ENCODE measurements around the gene SAMD15.
"Not testable (repeated sequence)": the region's sequence is repeated elsewhere in the genome, so short reads cannot be mapped to it uniquely, and the experiment has no call there.

Gene SAMD15

DNA sequence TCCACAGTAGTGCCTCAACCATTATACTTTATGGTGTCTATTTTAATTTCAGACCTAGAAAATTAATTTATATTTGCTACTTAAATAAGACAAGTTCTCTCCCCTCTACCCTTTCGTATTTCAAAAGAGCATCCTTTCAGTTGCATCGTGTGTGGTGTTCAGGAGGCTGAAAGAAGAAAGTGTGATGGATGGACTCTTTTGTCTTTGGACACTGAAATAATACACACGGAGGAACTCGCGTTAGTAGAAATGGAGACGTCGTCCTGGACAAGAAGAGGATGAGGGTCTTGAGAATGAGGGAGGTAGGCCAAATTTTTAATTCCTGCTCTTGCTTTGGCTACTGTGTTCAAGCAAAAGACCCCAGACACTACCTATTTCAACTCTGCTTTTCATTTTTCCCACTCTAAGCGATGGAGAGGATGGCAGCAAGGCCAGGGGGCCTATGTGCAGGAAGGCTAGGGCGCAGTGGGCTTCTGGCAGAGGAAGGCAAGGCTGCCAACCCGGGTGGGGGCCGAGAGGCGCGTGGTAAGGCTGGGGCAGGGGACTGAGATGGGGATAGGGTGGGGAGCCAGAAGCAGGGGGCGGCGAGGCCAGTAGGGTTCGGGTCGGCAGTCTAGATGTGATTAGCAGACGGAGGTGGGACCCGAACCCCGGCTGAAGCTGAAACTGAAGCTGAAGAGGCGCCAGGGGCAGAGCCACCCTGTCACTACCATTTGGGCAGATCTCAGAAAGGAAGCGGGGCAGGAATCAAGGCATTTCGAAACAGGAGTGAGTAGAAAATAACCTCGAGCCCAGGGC, 1.0 kb upstream of the SAMD15 start:
- peak; percentile 31 for DNase-seq

DNA sequence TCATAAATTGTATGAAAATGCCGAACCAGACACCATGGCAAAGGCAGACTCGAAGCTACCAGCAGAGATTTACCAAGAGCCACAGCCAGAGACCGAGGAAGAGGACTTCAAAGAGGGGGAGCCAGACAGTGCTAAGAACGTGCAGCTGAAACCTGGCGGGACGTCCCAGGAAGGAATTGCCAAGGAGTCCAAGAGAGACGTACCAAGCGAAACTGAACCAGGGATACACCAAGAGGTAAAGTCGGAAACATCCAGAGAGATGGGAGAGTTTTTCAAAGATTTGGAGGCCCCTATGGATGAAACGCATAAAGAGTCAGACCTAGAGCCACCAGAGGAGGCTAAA, 294 bp downstream of the SAMD15 start:
- no peak for DNase-seq

DNA sequence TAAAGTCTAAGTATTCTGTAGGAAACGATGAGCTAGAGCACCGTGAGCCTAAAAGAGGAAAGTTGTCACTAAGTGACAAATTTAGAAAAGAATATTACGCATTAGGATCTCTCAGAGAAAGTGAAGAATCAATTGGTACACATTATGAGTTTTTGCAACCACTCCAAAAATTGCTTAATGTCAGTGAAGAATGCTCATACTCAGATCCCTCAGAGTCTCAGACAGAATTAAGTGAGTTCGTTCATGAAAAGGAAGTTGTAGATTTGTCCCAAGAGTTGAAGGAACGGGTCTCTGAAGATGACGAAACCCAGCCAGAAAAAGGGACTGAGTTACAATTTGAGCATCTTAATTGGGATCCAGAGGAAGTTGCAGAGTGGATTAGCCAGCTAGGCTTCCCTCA, 1.5 kb downstream of the SAMD15 start:
- no peak for DNase-seq

DNA sequence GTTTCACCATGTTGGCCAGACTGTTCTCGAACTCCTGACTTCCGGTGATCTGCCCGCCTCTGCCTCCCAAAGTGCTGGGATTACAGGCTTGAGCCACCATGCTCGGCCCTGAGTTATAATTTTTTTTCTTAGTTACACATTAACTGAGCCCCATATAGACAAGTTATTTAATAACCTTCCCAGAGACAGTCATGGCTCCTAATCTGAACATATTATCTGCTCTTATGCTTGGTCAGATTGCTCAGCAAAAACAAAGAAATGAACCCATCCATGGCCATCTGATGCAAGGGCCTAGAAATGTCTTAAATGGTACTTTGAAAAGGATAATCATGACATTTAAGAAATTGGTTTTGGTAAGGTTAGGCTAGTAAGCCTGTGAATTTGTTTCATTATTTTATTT, 13.0 kb downstream of the SAMD15 start:
- DNase-seq: no peak

DNA sequence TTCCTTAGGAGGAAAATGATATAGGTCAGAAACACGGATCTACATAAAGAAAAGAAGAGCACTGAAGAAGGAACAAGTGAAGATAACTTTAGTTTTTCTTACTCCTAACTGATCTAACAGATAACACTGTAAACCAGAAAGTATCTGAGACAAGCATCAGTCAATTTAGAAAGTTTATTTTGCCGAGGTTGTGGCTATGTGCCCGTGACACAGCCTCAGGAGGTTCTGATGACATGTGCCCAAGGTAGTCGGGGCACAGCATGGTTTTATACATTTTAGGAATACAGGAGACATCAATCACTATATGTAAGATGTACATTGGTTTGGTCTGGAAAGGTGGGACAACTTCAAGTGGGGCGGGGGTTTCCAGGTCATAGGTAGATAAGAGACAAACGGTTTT, 23.0 kb downstream of the SAMD15 start:
- no peak for DNase-seq

DNA sequence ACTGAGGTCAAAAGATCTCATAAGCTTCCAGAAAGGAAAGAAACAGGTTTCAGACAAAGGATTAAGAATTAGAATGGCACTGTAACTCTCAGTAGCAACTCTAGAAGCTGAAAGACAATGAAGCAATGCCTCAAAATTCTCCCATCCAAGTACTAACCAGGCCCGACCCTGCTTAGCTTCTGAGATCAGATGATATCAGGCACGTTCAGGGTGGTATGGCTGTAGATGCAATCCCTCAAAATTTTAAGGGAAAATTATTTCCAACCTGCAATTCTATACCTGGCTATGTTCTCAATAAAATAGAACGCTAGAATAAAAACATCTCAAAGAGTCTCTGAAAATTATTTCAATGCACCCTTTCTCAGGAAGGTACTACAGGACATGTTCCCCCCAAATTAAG, 26.6 kb downstream of the SAMD15 start:
- DNase-seq: no peak

DNA sequence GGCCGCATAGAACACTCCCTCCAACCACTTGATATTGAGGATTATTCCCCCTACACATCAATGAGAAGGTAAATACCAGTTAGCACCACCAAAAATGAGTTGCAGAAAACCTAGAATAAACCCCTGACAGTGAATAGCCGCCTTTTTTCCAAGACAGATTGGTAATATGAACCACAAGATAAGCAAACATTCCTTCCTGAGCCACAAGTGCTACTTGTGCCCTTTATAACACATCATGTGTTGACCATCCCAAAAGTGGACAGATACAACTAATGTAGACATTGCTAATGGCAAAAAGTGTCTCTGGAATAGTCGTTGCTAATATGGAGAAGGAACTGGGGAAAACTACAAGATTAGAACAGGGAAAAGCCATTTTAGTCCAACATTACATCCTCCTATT, 28.9 kb downstream of the SAMD15 start:
- DNase-seq: no peak

DNA sequence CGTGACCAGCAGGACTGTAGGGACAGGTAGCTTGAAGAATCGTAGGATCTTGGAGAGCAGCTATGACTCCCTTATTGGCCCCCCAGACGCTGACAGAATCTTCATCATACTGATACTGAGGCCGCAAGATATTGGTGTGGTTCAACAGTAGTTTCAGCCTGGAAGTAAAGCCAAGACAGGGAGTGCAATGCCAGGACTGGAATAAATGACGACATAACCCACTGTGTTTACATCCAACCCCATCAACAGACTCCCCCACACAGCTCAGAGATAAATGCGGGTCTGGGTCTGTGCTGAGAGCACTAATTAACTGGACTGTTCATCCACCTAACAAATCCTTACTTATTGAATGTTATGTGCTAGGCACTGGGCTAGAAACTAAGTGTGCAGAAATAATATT, 29.5 kb downstream of the SAMD15 start:
- DNase-seq: no peak

DNA sequence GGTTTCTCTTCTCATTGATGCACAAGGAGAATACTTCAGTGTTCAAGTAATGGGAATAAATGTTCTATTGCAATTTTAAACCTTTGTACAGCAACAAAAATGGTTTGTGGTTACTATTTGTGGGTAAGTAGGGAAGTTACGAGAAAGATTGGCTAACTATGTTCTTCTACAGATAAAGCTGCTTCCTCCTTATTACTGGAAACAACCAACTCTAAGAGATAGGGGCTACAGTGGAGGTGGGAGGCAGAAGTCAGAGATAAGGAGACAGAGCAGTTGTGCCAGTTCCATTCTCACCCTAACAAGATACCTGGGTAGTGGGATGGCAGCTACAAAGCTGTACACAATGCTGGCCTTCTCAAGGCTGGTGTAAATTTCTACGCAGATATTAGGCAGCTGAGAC, 30.0 kb downstream of the SAMD15 start:
- no peak for DNase-seq

DNA sequence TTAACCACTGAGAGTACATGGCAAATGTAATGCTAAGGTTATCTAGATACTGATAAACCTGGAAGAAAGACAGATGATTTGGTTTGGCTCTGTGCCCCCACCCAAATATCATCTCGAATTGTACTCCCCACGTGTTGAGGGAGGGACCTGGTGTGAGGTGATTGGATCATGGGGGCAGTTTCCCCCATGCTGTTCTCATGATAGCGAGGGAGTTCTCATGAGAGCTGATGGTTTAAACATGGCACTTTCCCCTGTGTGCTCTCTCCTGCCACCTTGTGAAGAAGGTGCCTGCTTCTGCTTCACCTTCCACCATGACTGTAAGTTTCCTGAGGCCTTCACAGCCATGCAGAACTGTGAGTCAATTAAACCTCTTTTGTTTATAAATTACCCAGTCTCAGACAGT, 32.0 kb downstream of the SAMD15 start:
- no peak for DNase-seq

DNA sequence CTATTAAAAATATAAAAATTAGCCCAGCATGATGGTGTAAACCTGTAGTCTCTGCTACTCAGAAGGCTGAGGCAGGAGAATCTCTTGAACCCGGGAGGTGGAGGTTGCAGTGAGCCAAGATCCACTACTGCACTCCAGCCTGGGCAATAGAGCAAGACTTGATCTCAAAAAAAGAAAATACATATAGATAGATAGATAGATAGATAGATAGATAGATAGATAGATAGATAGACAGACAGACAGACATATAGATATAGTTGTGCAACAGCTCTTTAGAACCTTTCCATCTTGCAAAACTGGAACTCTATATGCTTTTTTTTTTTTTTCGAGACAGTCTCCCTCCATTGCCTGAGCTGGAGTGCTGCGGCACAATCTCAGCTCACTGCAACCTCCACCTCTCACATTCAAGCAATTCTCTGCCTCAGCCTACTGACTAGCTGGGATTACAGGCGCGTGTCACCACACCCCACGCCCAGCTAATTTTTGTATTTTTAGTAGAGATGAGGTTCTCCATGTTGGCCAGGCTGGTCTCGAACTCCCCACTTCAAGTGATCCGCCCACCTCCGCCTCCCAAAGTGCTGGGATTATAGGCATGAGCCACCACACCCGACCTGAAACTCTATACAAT, 38.3 kb downstream of the SAMD15 start:
- not testable (repeated sequence) for DNase-seq

DNA sequence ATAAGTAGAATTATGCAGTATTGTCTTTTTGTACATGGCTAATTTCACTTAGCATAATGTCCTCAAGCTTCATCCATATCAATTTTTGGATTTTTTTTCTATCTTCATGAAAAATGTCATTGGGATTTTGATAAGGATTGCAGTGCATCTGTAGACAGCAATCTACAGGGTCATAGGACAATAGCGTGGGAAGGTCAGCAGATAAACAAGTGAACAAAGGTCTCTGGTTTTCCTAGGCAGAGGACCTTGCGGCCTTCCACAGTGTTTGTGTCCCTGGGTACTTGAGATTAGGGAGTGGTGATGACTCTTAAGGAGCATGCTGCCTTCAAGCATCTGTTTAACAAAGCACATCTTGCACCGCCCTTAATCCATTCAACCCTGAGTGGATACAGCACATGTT, 38.9 kb downstream of the SAMD15 start:
- DNase-seq: not testable (repeated sequence)

DNA sequence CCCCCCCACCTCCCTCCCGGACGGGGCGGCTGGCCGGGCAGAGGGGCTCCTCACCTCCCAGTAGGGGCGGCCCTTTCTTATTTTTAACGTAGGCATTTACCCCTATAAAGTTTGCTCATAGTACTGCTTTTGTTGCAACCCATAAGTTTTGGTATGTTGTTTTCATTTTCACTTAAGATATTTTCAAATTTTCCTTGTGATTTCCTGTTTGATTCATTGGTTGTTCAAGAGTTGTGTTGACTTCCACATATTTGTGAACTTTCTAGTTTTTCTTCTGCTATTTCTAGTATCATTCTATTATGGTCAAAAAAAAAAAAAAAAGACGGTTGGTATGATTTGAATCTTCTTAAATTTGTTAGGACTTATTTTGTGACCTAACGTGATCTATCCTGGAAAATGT, 39.7 kb downstream of the SAMD15 start:
- DNase-seq: no peak

DNA sequence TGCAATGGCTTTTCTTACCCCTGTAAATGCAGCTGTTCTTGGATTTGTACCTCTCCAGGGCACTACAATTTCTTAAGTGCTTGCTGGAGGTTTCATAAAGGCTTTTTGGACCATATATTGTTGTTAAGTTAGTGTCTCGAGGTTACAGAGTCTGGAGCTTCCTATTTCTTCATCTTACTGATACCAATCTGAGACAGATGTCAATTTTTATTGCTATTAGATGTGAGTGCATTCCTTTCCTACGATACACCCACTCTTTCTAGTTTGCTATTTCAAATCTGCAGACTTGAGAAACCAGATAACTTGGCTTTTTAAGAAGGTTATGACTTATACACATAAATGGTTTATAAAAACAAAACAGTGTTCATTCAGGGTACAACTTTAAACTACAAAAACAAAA, 44.0 kb downstream of the SAMD15 start:
- no peak for DNase-seq

DNA sequence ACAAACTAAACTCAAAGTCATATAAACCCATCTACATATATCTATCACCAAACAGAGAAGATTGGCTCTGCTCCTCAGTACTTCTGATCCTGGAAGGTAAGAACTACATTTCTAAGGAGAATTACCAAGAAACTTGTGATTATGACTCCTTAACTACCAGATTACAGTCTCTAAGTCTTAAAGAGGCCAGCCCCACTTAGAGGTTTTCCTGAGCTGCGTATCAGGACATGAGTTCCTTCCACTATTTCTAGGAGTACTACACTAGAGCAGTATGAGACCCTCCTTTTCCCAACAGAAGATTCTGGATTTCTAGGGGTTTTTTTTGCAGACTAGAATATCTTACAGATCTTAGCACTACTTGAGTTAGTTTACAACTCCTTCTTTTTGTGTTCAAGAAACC, 46.2 kb downstream of the SAMD15 start, which contains the start of gene NOXRED1:
NOXRED1 (minus strand) TSS at position 101 of the 400 bp plus-strand sequence. CDS start 634 bp downstream, outside the sequence.
- no peak for DNase-seq

DNA sequence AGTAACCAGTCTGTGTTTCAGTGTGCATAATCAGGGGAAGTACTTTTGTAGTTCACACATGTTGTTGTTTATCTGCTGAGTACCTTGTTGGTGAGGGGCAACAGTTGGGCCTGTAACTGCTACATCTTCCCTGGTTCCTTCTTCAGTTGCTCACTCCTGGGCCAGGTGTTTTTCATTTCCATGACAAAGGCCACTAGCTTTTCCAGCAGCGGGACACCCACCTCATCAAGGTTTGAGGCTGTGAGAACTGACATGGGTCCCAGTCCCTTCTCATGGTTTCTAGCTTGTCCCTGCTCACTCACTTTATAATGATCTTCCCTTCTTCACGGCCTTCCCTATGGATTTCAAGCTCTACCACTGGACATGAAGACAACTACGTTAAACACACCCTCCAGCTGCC, 47.7 kb downstream of the SAMD15 start:
- no peak for DNase-seq

DNA sequence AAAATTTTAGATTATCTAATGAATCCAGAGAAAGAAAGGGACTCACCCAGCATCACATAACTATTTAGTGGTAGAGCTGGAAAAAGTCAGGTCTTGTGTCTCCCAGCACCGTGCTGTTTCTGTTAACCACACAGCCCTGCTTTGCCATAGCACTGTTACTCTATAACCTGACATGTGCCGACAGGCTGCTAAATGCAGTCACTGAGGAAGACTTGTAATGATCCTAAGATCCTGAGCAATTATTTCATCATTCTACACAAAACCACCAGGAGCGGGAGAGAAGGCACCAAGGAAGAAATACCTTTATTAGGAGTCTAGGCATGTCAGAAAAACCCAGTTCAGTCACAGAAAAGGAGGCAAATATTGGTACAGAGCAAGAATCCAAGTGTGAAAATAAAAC, 49.2 kb downstream of the SAMD15 start:
- DNase-seq: no peak

DNA sequence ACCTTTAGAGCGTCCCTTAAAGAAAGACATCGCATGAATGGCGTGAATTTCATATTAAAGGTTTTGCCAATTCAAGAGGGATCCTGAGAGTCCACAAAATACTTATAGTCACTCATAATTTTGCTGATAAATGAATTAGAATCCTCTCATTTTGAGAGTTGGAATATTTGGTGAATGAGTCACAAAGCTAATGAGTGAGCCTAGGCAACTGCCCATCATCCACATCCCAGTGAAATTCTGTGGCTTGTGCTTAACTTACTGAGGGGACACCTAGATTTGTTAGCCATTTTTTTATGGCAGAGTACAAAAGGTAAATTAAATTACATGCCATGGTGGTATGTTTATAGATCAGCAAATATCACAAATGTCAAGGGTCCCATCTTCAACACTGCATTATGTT, 58.9 kb downstream of the SAMD15 start:
- no peak for DNase-seq

DNA sequence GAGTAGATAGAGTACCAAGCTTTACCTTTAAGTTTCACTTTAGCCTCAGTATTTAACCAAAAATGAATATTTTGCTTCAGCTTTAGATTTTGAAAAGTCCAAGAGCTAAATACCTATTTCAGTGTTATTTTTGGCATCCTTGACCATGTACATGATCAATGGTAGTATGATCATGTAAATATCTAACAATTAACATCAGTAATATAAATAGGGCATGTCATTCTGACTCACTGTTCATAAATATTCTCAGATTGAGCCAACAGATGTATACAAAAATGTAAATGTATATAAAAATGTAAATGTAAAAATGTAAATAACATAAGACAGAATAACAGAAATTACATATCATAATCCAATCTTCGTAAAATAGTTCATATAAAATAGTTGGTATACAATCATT, 61.4 kb downstream of the SAMD15 start:
- DNase-seq: no peak

DNA sequence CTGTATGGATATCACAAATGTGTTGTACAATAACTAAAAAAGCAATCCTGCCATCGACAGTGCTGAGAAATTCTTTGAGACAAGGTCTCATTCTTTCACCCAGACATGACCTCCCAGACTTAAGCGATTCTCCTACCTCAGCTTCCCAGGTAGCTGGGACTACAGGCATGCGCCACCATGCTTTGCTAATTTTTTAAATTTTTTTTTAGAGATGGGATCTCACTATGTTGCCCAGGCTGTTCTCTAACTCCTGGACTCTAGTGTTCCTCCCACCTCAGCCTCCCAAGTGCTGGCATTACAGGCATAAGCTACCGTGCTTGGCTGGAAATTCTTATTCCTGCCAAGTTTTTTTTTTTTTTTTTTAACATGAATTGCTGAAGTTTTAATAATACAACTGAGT, 62.7 kb downstream of the SAMD15 start:
- DNase-seq: no peak

Measured in stimulated activated CD4-positive, alpha-beta T cell treated with anti-CD3 and anti-CD28 coated beads, Interleukin-12 subunit alpha, Interleukin-12 subunit beta, amount 100 ng/mL, for 4 hours (primary cell).